Mesendoderm (in vitro differentiated cells): Measurements from ENCODE around the gene GLT6D1.

Experiments used
- DNase-seq: peaks from one replicate; pipeline ENCODE4 v3.0.0; 2013
- H2AK5ac ChIP-seq: 2 replicates; pipeline ENCODE4 v1.6.1; 2013; ENCODE audit warnings: low read length, inconsistent platforms
- H2BK120ac ChIP-seq: 2 replicates; pipeline ENCODE4 v1.6.1; 2013; ENCODE audit warnings: low read depth, mild to moderate bottlenecking, low read length, moderate library complexity, mixed read lengths
- H2BK15ac ChIP-seq: replicated peaks from 2 replicates; pipeline ENCODE4 v1.6.1; 2013; ENCODE audit warnings: low read depth, mild to moderate bottlenecking, moderate library complexity
- H2BK5ac ChIP-seq: 2 replicates; pipeline ENCODE4 v1.6.1; 2013; ENCODE audit warnings: low read length, inconsistent platforms
- H3K18ac ChIP-seq: 2 replicates; pipeline ENCODE4 v1.6.1; 2013; ENCODE audit warnings: mild to moderate bottlenecking, low read length, mixed read lengths
- H3K23ac ChIP-seq: one replicate; pipeline ENCODE4 v1.6.1; 2013; ENCODE audit warnings: low read length
- H3K27ac ChIP-seq: 2 replicates; pipeline ENCODE4 v1.5.1; 2013; ENCODE audit warnings: low read depth, mild to moderate bottlenecking, inconsistent platforms, low read length, moderate library complexity
- H3K27me3 ChIP-seq: 2 replicates; pipeline ENCODE4 v1.6.1; 2013; ENCODE audit warnings: low read length, control low read depth, mild to moderate bottlenecking, inconsistent platforms; ENCODE audit not compliant: insufficient read depth, poor library complexity
- H3K36me3 ChIP-seq: 2 replicates; pipeline ENCODE4 v1.6.1; 2013; ENCODE audit warnings: low read length, inconsistent platforms; ENCODE audit not compliant: control insufficient read depth, insufficient read depth
- H3K4ac ChIP-seq: one replicate; pipeline ENCODE4 v1.6.1; 2013; ENCODE audit warnings: low read depth, mild to moderate bottlenecking, low read length, moderate library complexity
- H3K4me1 ChIP-seq: 2 replicates; pipeline ENCODE4 v1.6.1; 2013; ENCODE audit warnings: low read depth, low read length, inconsistent platforms; ENCODE audit not compliant: control insufficient read depth
- H3K4me2 ChIP-seq: 2 replicates; pipeline ENCODE4 v1.6.1; 2013; ENCODE audit warnings: low read length
- H3K4me3 ChIP-seq: 2 replicates; pipeline ENCODE4 v1.5.1; 2013; ENCODE audit warnings: mild to moderate bottlenecking, low read length
- H3K56ac ChIP-seq: one replicate; pipeline ENCODE4 v1.6.1; 2013; ENCODE audit warnings: low read length
- H3K79me1 ChIP-seq: 2 replicates; pipeline ENCODE4 v1.6.1; 2013; ENCODE audit warnings: low read length, inconsistent platforms
- H3K79me2 ChIP-seq: 2 replicates; pipeline ENCODE4 v1.6.1; 2013; ENCODE audit warnings: mild to moderate bottlenecking, low read length; ENCODE audit not compliant: control insufficient read depth, insufficient read depth
- H3K9ac ChIP-seq: 2 replicates; pipeline ENCODE4 v1.6.1; 2013; ENCODE audit warnings: low read length, inconsistent platforms
- H4K5ac ChIP-seq: one replicate; pipeline ENCODE4 v1.6.1; 2013; ENCODE audit warnings: low read length
- H4K8ac ChIP-seq: one replicate; pipeline ENCODE4 v1.6.1; 2013; ENCODE audit warnings: low read depth, mild to moderate bottlenecking, control low read depth, low read length, moderate library complexity
- WGBS: extraction: QIAGEN DNeasy Blood & Tissue Kit; methylation state at CpG from one replicate; pipeline ENCODE4 v1.1.7; 2013; ENCODE audit warnings: low lambda C conversion rate, missing lambda C conversion rate; ENCODE audit not compliant: insufficient coverage; ENCODE audit errors: extremely low coverage; 5-methylcytosine and 5-hydroxymethylcytosine counted together

Gene GLT6D1

GRCh38 chr9:135663857-135664256 lies 24.5 kb upstream of the GLT6D1 start:
- H3K4me3 ChIP-seq, result no peak overlapping the region
- H3K27ac ChIP-seq, result no peak overlapping the region
- H3K4me2 ChIP-seq, result no peak overlapping the region
- no peak overlapping the region for H2BK120ac ChIP-seq
- no peak overlapping the region for H2BK15ac ChIP-seq
- no peak overlapping the region for H2BK5ac ChIP-seq
- H3K23ac ChIP-seq, result no peak overlapping the region
- H4K5ac ChIP-seq, result no peak overlapping the region
- no peak overlapping the region for H2AK5ac ChIP-seq
- no CpG with 5 or more reads among the region's 12 CpGs for WGBS
- H3K79me2 ChIP-seq, result no peaks in the 10 kb centered on the region
- no peak overlapping the region for H4K8ac ChIP-seq
- H3K18ac ChIP-seq, result no peak overlapping the region
- no peak overlapping the region for H3K9ac ChIP-seq
- no peak for DNase-seq
- H3K36me3 ChIP-seq, result no peaks in the 10 kb centered on the region
- peaks cover 2% of the 10 kb centered on the region for H3K4me1 ChIP-seq
- no peak overlapping the region for H3K56ac ChIP-seq
- H3K79me1 ChIP-seq, result no peaks in the 10 kb centered on the region
- no peaks in the 10 kb centered on the region for H3K27me3 ChIP-seq
- no peak overlapping the region for H3K4ac ChIP-seq

- Histone ChIP-seq H3K79me2 (no peaks in the 10 kb centered on the region), H3K9ac (no peak overlapping the region), H3K4ac (no peak overlapping the region), H4K8ac (no peak overlapping the region), H3K4me1 (peaks cover 2% of the 10 kb centered on the region), H2BK15ac (no peak overlapping the region), H2BK5ac (no peak overlapping the region), H3K23ac (peak overlapping the region; percentile 45), H3K79me1 (no peaks in the 10 kb centered on the region), H2BK120ac (no peak overlapping the region), H3K27me3 (no peaks in the 10 kb centered on the region), H3K18ac (no peak overlapping the region), H4K5ac (no peak overlapping the region), H3K36me3 (no peaks in the 10 kb centered on the region), H3K56ac (no peak overlapping the region), H3K27ac (no peak overlapping the region), H3K4me3 (no peak overlapping the region), H3K4me2 (no peak overlapping the region), H2AK5ac (no peak overlapping the region)
- no peak for DNase-seq
- WGBS, result no CpG with 5 or more reads among the region's 3 CpGs
These were observed 24.1 kb upstream of the GLT6D1 start for GRCh38 chr9:135663451-135663770.

GRCh38 chr9:135662758-135663450 lies 23.6 kb upstream of the GLT6D1 start, which contains the start of gene LCN9:
LCN9 (plus strand) TSS chr9:135663309; CDS start chr9:135663322, 13 bp downstream.
- no CpG with 5 or more reads among the region's 25 CpGs for WGBS
- Histone ChIP-seq H3K9ac (no peak within 1 kb of the TSS), H3K56ac (no peak within 1 kb of the TSS), H3K4me2 (no peak within 1 kb of the TSS), H3K27ac (no peak within 1 kb of the TSS), H3K23ac (peak within 1 kb of the TSS; percentile 45), H3K79me1 (no peaks in the 10 kb centered on the region), H3K18ac (no peak within 1 kb of the TSS), H4K8ac (no peak within 1 kb of the TSS), H3K36me3 (no peaks in the 10 kb centered on the region), H2BK120ac (no peak within 1 kb of the TSS), H2AK5ac (no peak within 1 kb of the TSS), H3K79me2 (no peaks in the 10 kb centered on the region), H3K4me3 (no peak within 1 kb of the TSS), H3K4me1 (peaks cover 2% of the 10 kb centered on the region), H4K5ac (no peak within 1 kb of the TSS), H3K4ac (no peak within 1 kb of the TSS), H2BK15ac (no peak within 1 kb of the TSS), H2BK5ac (no peak within 1 kb of the TSS), H3K27me3 (no peaks in the 10 kb centered on the region)
- DNase-seq, result peak; percentile 38

- no peak overlapping the region for H2AK5ac ChIP-seq
- no peak overlapping the region for H2BK5ac ChIP-seq
- H3K27ac ChIP-seq, result no peak overlapping the region
- no peaks in the 10 kb centered on the region for H3K27me3 ChIP-seq
- no peak overlapping the region for H2BK120ac ChIP-seq
- H3K4me1 ChIP-seq, result peaks cover 2% of the 10 kb centered on the region
- no peaks in the 10 kb centered on the region for H3K79me1 ChIP-seq
- no peak for DNase-seq
- no peak overlapping the region for H3K4me3 ChIP-seq
- no peak overlapping the region for H3K23ac ChIP-seq
- H3K18ac ChIP-seq, result no peak overlapping the region
- peak overlapping the region; percentile 49 for H3K56ac ChIP-seq
- WGBS, result no CpG with 5 or more reads among the region's 19 CpGs
- no peak overlapping the region for H3K4me2 ChIP-seq
- no peak overlapping the region for H2BK15ac ChIP-seq
- H4K8ac ChIP-seq, result no peak overlapping the region
- H3K4ac ChIP-seq, result no peak overlapping the region
- H3K36me3 ChIP-seq, result no peaks in the 10 kb centered on the region
- H3K79me2 ChIP-seq, result no peaks in the 10 kb centered on the region
- no peak overlapping the region for H4K5ac ChIP-seq
- H3K9ac ChIP-seq, result no peak overlapping the region
These were observed 22.6 kb upstream of the GLT6D1 start for GRCh38 chr9:135661816-135662560.

- Histone ChIP-seq H3K4me1 (peaks cover 2% of the 10 kb centered on the region), H3K4ac (no peak overlapping the region), H3K4me3 (no peak overlapping the region), H3K27me3 (no peaks in the 10 kb centered on the region), H2BK15ac (no peak overlapping the region), H3K79me1 (no peaks in the 10 kb centered on the region), H3K36me3 (no peaks in the 10 kb centered on the region), H3K56ac (no peak overlapping the region), H3K4me2 (no peak overlapping the region), H2BK120ac (no peak overlapping the region), H2AK5ac (no peak overlapping the region), H4K5ac (no peak overlapping the region), H3K23ac (no peak overlapping the region), H2BK5ac (no peak overlapping the region), H3K79me2 (no peaks in the 10 kb centered on the region), H3K9ac (no peak overlapping the region), H3K18ac (no peak overlapping the region), H4K8ac (no peak overlapping the region), H3K27ac (no peak overlapping the region)
- DNase-seq, result no peak
- no CpG with 5 or more reads among the region's 22 CpGs for WGBS
These were observed 21.1 kb upstream of the GLT6D1 start for GRCh38 chr9:135660407-135660806.
